ENCODE results near the gene RAPGEF5.

Gene RAPGEF5

DNA sequence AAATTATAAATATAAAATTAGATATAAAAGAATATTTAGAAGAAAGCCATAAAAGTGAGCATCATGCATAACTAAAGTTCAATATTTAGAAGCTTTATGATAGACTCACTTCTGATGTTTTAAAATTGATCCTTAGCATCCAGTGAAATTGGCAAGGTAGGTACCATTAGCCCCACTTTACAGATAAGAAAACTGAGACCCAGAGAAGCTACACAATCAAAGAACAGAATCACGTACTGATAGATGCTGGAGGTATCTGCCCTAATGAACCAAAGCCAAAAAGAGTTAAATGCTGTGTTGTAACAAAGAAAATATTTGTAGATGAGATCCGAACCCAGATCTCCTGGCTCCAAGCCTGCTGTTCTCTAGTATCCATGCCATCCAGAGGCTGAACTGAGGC, 42.6 kb upstream of the RAPGEF5 start:
- H3K9ac ChIP-seq (ENCODE audit: insufficient read length): no peak overlapping the region
- H3K9me3 ChIP-seq (ENCODE audit: low read depth, low read length): no peaks in the 10 kb centered on the region
- H3K4me3 ChIP-seq: no peak overlapping the region
- no peak overlapping the region for H3K27ac ChIP-seq
- DNase-seq (ENCODE audit: low read depth, low spot score): no peak
- H3K36me3 ChIP-seq (ENCODE audit: insufficient read depth, low read length): no peaks in the 10 kb centered on the region
- no peak for TF ChIP-seq FOXP2 (optimal IDR thresholded peaks at IDR 0.05; ENCODE audit: control extremely low read depth, extremely low read length, insufficient read depth)
- no peak for TF ChIP-seq POLR2AphosphoS5 (IDR thresholded peaks at IDR 0.05; ENCODE audit: borderline replicate concordance, low read depth, low read length)
- TF ChIP-seq EZH2 (IDR thresholded peaks at IDR 0.05): no peak

DNA sequence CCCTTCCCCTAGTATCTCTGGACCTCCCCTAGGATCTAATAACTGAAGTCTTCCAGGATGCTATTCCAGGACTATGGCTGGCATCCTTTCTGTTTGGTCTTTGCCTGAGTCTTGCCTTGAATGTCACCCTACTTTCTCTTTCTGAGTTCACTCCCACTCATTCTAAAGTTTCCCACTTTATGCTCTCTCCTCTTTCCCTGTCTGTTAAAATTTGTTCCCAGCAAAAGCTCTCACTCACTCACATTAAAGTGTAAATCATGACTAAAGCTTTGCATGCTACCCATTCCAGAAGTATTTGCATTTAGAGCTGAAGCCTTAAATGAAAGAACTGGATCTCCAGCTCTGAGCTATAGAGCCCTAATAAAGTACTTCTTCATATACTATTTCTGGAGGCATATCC, 42.1 kb upstream of the RAPGEF5 start:
- Histone ChIP-seq H3K36me3 (ENCODE audit: insufficient read depth, low read length) (no peaks in the 10 kb centered on the region), H3K9me3 (ENCODE audit: low read depth, low read length) (no peaks in the 10 kb centered on the region), H3K27ac (no peak overlapping the region), H3K4me3 (no peak overlapping the region), H3K9ac (ENCODE audit: insufficient read length) (no peak overlapping the region)
- no peak for DNase-seq (ENCODE audit: low read depth, low spot score)
- TF ChIP-seq POLR2AphosphoS5 (IDR thresholded peaks at IDR 0.05; ENCODE audit: borderline replicate concordance, low read depth, low read length): no peak
- no peak for TF ChIP-seq FOXP2 (optimal IDR thresholded peaks at IDR 0.05; ENCODE audit: control extremely low read depth, extremely low read length, insufficient read depth)
- TF ChIP-seq EZH2 (IDR thresholded peaks at IDR 0.05): no peak

DNA sequence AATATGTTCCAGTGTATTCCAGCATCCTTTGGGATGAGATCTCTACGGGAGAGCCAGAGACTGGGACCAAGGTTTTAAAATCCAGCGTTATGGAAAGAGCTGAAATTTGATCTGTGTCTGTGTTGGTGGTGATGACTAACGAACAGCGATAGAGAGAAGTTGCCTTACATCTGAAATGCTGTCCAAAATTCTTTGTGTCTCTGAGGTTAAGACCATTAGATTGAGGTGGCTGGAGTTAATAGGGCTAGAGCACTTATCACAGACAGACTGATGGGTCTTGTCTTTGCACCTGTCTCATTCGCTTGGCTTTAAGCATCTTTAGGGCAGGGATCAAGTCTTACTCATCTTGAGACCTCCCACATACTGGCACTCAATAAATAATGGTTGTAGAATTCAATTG, 41.0 kb upstream of the RAPGEF5 start:
- Histone ChIP-seq H3K9me3 (ENCODE audit: low read depth, low read length) (no peaks in the 10 kb centered on the region), H3K9ac (ENCODE audit: insufficient read length) (no peak overlapping the region), H3K36me3 (ENCODE audit: insufficient read depth, low read length) (no peaks in the 10 kb centered on the region), H3K4me3 (no peak overlapping the region), H3K27ac (no peak overlapping the region)
- no peak for TF ChIP-seq FOXP2 (optimal IDR thresholded peaks at IDR 0.05; ENCODE audit: control extremely low read depth, extremely low read length, insufficient read depth)
- no peak for TF ChIP-seq EZH2 (IDR thresholded peaks at IDR 0.05)
- no peak for TF ChIP-seq POLR2AphosphoS5 (IDR thresholded peaks at IDR 0.05; ENCODE audit: borderline replicate concordance, low read depth, low read length)
- DNase-seq (ENCODE audit: low read depth, low spot score): no peak

DNA sequence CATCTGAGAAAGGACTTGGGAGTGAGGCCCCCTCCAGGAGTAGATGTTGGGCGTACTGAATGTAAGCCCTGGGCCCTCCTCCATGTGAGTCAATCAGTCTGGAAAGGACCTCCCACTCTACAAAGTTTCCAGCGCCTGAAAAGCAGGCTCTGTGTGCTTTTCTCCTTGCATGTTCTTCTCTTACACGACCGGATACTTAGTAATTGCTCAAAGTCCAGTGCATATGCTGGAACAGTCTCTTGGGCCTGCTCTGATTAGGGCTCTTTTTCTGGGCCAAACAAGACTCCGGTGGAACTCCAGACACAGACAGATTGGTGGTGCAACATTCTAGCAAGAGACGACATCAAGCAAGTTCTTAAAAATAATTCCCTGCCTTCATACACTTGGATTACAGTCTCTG, 38.3 kb upstream of the RAPGEF5 start:
- no peak for DNase-seq (ENCODE audit: low read depth, low spot score)
- Histone ChIP-seq H3K9me3 (ENCODE audit: low read depth, low read length) (no peaks in the 10 kb centered on the region), H3K36me3 (ENCODE audit: insufficient read depth, low read length) (no peaks in the 10 kb centered on the region), H3K27ac (no peak overlapping the region), H3K4me3 (no peak overlapping the region), H3K9ac (ENCODE audit: insufficient read length) (no peak overlapping the region)
- TF ChIP-seq EZH2 (IDR thresholded peaks at IDR 0.05) (no peak), FOXP2 (optimal IDR thresholded peaks at IDR 0.05; ENCODE audit: control extremely low read depth, extremely low read length, insufficient read depth) (no peak), POLR2AphosphoS5 (IDR thresholded peaks at IDR 0.05; ENCODE audit: borderline replicate concordance, low read depth, low read length) (no peak)

- Histone ChIP-seq H3K27ac (no peak overlapping the region), H3K9ac (ENCODE audit: insufficient read length) (no peak overlapping the region)
- DNase-seq (ENCODE audit: low read depth, low spot score): no peak
Observed at GRCh38 chr7:22394739-22395138, 37.8 kb upstream of the RAPGEF5 start.

GRCh38 chr7:22393913-22394729, 37.2 kb upstream of the RAPGEF5 start:
- Histone ChIP-seq H3K9me3 (ENCODE audit: low read depth, low read length) (no peaks in the 10 kb centered on the region), H3K27ac (no peak overlapping the region), H3K9ac (ENCODE audit: insufficient read length) (no peak overlapping the region), H3K4me3 (no peak overlapping the region), H3K36me3 (ENCODE audit: insufficient read depth, low read length) (no peaks in the 10 kb centered on the region)
- DNase-seq (ENCODE audit: low read depth, low spot score): no peak
- TF ChIP-seq POLR2AphosphoS5 (IDR thresholded peaks at IDR 0.05; ENCODE audit: borderline replicate concordance, low read depth, low read length) (no peak), FOXP2 (optimal IDR thresholded peaks at IDR 0.05; ENCODE audit: control extremely low read depth, extremely low read length, insufficient read depth) (no peak), EZH2 (IDR thresholded peaks at IDR 0.05) (no peak)

More at GRCh38 chr7:22394739-22395138, 37.8 kb upstream of the RAPGEF5 start:
- Histone ChIP-seq H3K4me3 (no peak overlapping the region), H3K9me3 (ENCODE audit: low read depth, low read length) (no peaks in the 10 kb centered on the region), H3K36me3 (ENCODE audit: insufficient read depth, low read length) (no peaks in the 10 kb centered on the region)
- TF ChIP-seq POLR2AphosphoS5 (IDR thresholded peaks at IDR 0.05; ENCODE audit: borderline replicate concordance, low read depth, low read length) (no peak), EZH2 (IDR thresholded peaks at IDR 0.05) (no peak), FOXP2 (optimal IDR thresholded peaks at IDR 0.05; ENCODE audit: control extremely low read depth, extremely low read length, insufficient read depth) (no peak)

GRCh38 chr7:22390516-22390915, 33.6 kb upstream of the RAPGEF5 start:
- no peaks in the 10 kb centered on the region for H3K36me3 ChIP-seq (ENCODE audit: insufficient read depth, low read length)
- no peaks in the 10 kb centered on the region for H3K9me3 ChIP-seq (ENCODE audit: low read depth, low read length)
- no peak for DNase-seq (ENCODE audit: low read depth, low spot score)
- H3K4me3 ChIP-seq: no peak overlapping the region
- TF ChIP-seq EZH2 (IDR thresholded peaks at IDR 0.05) (no peak), FOXP2 (optimal IDR thresholded peaks at IDR 0.05; ENCODE audit: control extremely low read depth, extremely low read length, insufficient read depth) (no peak), POLR2AphosphoS5 (IDR thresholded peaks at IDR 0.05; ENCODE audit: borderline replicate concordance, low read depth, low read length) (no peak)
- no peak overlapping the region for H3K27ac ChIP-seq
- H3K9ac ChIP-seq (ENCODE audit: insufficient read length): no peak overlapping the region

DNA sequence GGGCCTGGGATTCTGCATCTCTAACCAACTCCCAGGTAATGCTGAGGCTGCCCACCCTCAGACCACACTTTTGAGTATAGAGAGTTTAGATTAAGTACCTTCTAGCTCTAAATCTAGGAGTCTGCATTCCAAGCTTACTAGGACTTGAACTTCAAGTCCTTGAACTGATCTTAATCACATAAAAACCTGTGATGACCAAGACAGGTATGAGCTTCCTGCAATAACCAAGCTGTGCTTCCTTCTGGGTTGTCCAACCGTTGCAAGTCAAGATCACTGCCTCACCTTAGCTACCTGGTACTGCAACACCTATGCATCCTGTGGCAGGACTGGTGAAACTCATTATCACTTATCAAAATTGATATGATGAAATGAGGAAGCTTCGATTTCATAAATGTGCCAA, 32.9 kb upstream of the RAPGEF5 start:
- no peak for DNase-seq (ENCODE audit: low read depth, low spot score)
- H3K36me3 ChIP-seq (ENCODE audit: insufficient read depth, low read length): no peaks in the 10 kb centered on the region
- H3K9me3 ChIP-seq (ENCODE audit: low read depth, low read length): no peaks in the 10 kb centered on the region
- H3K4me3 ChIP-seq: no peak overlapping the region
- H3K9ac ChIP-seq (ENCODE audit: insufficient read length): no peak overlapping the region
- TF ChIP-seq POLR2AphosphoS5 (IDR thresholded peaks at IDR 0.05; ENCODE audit: borderline replicate concordance, low read depth, low read length): no peak
- H3K27ac ChIP-seq: no peak overlapping the region

DNA sequence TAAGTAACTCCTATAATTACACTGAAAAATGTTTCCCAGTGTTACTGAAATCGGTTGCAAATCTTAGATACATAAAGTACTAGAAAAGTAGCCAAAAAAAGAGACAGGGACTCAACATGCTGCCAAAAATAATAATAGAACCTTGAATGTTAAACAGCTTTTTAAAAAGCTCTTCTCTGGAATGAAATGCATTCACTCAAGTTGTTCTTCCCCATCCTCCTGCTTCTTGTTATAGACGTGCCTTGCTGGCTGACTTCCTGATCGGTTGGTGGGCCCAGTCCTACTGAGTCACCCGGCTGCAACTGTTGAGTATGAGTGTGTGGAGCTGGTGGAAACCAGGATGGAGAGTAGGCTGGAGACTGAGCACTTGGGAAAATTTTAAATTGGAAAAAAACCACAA, 30.6 kb upstream of the RAPGEF5 start:
- TF ChIP-seq FOXP2 (optimal IDR thresholded peaks at IDR 0.05; ENCODE audit: control extremely low read depth, extremely low read length, insufficient read depth) (no peak), EZH2 (IDR thresholded peaks at IDR 0.05) (no peak)
- H3K9ac ChIP-seq (ENCODE audit: insufficient read length): no peak overlapping the region
- no peaks in the 10 kb centered on the region for H3K9me3 ChIP-seq (ENCODE audit: low read depth, low read length)
- DNase-seq (ENCODE audit: low read depth, low spot score): no peak
- H3K36me3 ChIP-seq (ENCODE audit: insufficient read depth, low read length): no peaks in the 10 kb centered on the region
- no peak overlapping the region for H3K27ac ChIP-seq
- no peak overlapping the region for H3K4me3 ChIP-seq
